Lung (tissue), 12 donors: ENCODE measurements around the gene MSANTD2. TPM values are rescaled to one million over a fixed set of nuclear protein-coding genes. Genes with fewer than 3 reads are reported as not detected.

ENCODE experiments used
- ATAC-seq: fragments of 200-7000 bp; cut with Tn5 transposase; one replicate; pipeline ENCODE4 v1.9.1; 2020; ENCODE audit warnings: moderate number of reproducible peaks; ENCODE audit not compliant: insufficient read depth, low FRiP score
- DNase-seq, 3 donors: peaks; one replicate each; pipeline ENCODE4 v3.0.0-alpha.2; 2013 to 2017
- H3K27ac ChIP-seq, 2 donors: one replicate each; pipeline ENCODE4 v1.5.1; 2013; ENCODE audit warnings: mild to moderate bottlenecking in 2 of 2, moderate library complexity in 2 of 2, control low read depth in 1 of 2, inconsistent platforms in 1 of 2, low read depth in 1 of 2, low read length in 1 of 2
- H3K27me3 ChIP-seq, 3 donors: one replicate each; pipeline ENCODE4 v1.5.1; 2013; ENCODE audit warnings: low read length in 2 of 3; ENCODE audit not compliant: control insufficient read depth in 3 of 3, insufficient read depth in 3 of 3
- H3K36me3 ChIP-seq, 4 donors: one replicate each; pipeline ENCODE4 v1.5.1; 2013; ENCODE audit warnings: low read length in 4 of 4, mild to moderate bottlenecking in 1 of 4, moderate library complexity in 1 of 4; ENCODE audit not compliant: control insufficient read depth in 4 of 4, insufficient read depth in 4 of 4
- H3K4me1 ChIP-seq, 5 donors: one replicate each; pipeline ENCODE4 v1.5.1; 2013; ENCODE audit warnings: low read length in 5 of 5, mild to moderate bottlenecking in 2 of 5, moderate library complexity in 1 of 5; ENCODE audit not compliant: control insufficient read depth in 5 of 5, insufficient read depth in 5 of 5
- H3K4me3 ChIP-seq: one replicate; pipeline ENCODE4 v1.5.1; 2013; ENCODE audit warnings: mild to moderate bottlenecking, control low read depth, moderate library complexity
- H3K9ac ChIP-seq, 2 donors: one replicate each; pipeline ENCODE4 v1.5.1; 2013; ENCODE audit warnings: low read length in 2 of 2, control low read depth in 1 of 2; ENCODE audit not compliant: insufficient read depth in 1 of 2
- H3K9me3 ChIP-seq, 4 donors: one replicate each; pipeline ENCODE4 v1.5.1; 2013; ENCODE audit warnings: low read length in 3 of 4, mild to moderate bottlenecking in 1 of 4, moderate library complexity in 1 of 4; ENCODE audit not compliant: control insufficient read depth in 4 of 4, insufficient read depth in 3 of 4
- WGBS, 2 donors: extraction: QIAGEN DNeasy Blood & Tissue Kit; methylation state at CpG; one replicate each; pipeline ENCODE4 v1.1.7; 2013; 5-methylcytosine and 5-hydroxymethylcytosine counted together
- polyA plus RNA-seq, 2 donors: library from polyadenylated mRNA; stranded (reverse); fragments of 200-250 nt; gene quantifications; one replicate each; pipeline ENCODE4 v1.2.1, GENCODE V29; 2013
- total RNA-seq, 2 donors: library from RNA; depleted of rRNA in 1 of 2; stranded (reverse); fragments of >200 nt in 1 of 2; gene quantifications; one replicate each; pipeline ENCODE4 v1.2.1, GENCODE V29; 2014 to 2021
- TF ChIP-seq, protein P1 (sequence below): IDR thresholded peaks from 2 replicates; pipeline ENCODE4 v1.5.1; 2012; ENCODE audit warnings: mild to moderate bottlenecking; ENCODE audit errors: control extremely low read depth, extremely low read depth
- donor health status: control.
- donor health status: control.
- donor health status: Bipolar disorder and iron deficiency.
- donor health status: healthy.
- donor health status: DM: yes; HTN: yes; CAD: no.

The MSANTD2 gene
- total and polyA plus RNA-seq, 4 donors, result 3.9 to 33.6 (median 15.7) TPM

DNA sequence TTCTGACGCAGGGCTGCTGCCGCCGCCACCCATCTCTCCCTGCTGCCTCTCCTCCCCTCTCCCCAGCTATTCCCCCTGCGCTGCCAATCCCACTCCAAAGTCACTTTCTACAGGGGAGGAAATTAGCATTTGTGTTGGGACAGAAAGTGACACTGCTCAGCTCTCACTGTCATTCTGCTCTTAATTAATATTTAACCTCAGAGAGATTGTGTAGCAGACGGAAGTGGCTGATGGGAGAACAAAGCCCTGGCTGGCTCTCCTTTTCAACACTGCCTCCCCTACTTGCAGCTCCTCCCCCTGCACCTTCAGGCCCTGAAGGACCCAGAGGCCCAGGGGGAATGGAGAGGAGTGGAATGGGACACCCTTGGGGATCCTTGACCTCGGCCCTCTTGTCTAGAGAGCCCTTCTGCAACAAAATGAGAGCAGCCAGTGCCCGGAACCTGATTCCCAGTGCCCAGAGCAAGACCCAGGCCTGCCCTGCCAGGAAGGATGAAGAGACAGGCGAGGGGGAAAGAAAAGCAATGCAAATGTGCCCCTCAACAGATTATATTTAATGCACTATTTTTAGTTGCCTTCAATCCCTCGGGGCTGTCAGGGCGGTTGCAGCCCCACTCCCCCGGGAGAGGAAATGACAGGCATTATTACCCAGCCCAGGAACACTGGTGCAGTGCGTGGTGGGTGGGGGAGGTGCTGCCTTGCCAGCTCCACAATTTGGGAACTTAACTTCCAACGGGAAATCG is 75.1 kb downstream of the MSANTD2 start:
- Histone ChIP-seq H3K4me1 (peaks cover 0 to 20% (median 14%) of the 10 kb centered on the region in 5 donors), H3K27ac (peak overlapping the region in 1 of 2 donors; percentile 69), H3K4me3 (no peak overlapping the region), H3K27me3 (peaks cover 0 to 35% (median 7%) of the 10 kb centered on the region in 3 donors), H3K9ac (peak overlapping the region in 1 of 2 donors; percentile 3), H3K9me3 (no peaks in the 10 kb centered on the region), H3K36me3 (no peaks in the 10 kb centered on the region)
- ATAC-seq, result peak; percentile 78
- WGBS, 2 donors, result 23 to 25% methylated on average over 14 of the region's 14 CpGs
- peak; percentile 57 to 78 (median 72) for DNase-seq
- TF ChIP-seq, protein P1, sequence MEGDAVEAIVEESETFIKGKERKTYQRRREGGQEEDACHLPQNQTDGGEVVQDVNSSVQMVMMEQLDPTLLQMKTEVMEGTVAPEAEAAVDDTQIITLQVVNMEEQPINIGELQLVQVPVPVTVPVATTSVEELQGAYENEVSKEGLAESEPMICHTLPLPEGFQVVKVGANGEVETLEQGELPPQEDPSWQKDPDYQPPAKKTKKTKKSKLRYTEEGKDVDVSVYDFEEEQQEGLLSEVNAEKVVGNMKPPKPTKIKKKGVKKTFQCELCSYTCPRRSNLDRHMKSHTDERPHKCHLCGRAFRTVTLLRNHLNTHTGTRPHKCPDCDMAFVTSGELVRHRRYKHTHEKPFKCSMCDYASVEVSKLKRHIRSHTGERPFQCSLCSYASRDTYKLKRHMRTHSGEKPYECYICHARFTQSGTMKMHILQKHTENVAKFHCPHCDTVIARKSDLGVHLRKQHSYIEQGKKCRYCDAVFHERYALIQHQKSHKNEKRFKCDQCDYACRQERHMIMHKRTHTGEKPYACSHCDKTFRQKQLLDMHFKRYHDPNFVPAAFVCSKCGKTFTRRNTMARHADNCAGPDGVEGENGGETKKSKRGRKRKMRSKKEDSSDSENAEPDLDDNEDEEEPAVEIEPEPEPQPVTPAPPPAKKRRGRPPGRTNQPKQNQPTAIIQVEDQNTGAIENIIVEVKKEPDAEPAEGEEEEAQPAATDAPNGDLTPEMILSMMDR, result no peak

DNA sequence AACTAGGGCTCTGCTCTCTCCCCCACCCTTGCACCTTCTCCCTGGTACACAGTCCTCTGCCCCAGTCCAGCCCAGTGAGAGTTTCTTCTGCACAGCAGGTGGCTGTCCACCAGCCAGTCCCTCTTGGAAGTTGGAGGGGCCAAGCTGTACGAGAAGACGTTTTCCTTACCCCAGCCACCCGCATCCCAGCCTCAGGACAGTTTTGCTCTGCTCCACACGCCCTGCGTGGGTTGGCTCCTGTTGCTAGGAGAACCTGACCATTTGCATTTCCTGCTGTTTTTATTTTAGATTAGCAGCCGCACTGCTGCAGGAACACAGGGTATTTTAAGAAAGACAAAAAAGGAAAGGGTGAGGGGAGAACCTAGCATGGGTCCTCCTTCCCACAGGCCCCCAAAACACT is 78.0 kb downstream of the MSANTD2 start:
- no peak overlapping the region for H3K9ac ChIP-seq
- ATAC-seq, result no peak
- 33 to 46% methylated on average over 6 of the region's 6 CpGs for WGBS, 2 donors
- H3K27ac ChIP-seq, result no peak overlapping the region
- H3K9me3 ChIP-seq, result no peaks in the 10 kb centered on the region
- H3K4me3 ChIP-seq, result no peak overlapping the region
- no peak for DNase-seq
- no peaks in the 10 kb centered on the region for H3K36me3 ChIP-seq
- TF ChIP-seq, protein P1, result no peak
- H3K4me1 ChIP-seq, result peaks cover 4 to 29% (median 14%) of the 10 kb centered on the region in 5 donors
- H3K27me3 ChIP-seq, result peaks cover 0 to 57% (median 25%) of the 10 kb centered on the region in 3 donors

DNA sequence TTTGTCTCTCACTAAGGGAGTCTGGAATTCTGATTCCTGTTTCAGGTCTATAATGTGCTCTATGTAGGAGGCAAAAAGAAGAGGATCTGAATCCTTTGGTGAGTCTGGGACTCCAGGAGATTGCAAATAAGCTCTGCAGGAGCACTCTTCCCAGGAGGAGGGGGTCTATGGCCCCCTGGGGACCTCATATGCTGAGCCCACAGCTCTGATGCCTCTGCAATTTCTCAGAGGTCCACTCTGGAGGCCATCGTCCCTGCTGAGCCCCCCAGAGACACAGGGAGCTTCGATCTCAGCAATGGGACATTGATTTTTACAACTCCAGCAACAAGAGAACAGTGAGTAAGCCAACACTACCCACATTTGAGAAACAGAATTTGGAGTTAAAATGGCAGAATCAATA is 80.7 kb downstream of the MSANTD2 start:
- TF ChIP-seq, protein P1, result no peak
- Histone ChIP-seq H3K9me3 (no peaks in the 10 kb centered on the region), H3K4me1 (peaks cover 0 to 13% (median 4%) of the 10 kb centered on the region in 5 donors), H3K4me3 (no peak overlapping the region), H3K27ac (no peak overlapping the region), H3K36me3 (no peaks in the 10 kb centered on the region), H3K27me3 (peaks cover 0 to 58% (median 25%) of the 10 kb centered on the region in 3 donors), H3K9ac (no peak overlapping the region)
- no peak for ATAC-seq
- WGBS, 2 donors, result 80 to 85% methylated on average over 2 of the region's 2 CpGs
- DNase-seq, result no peak
